ENCODE data around the gene EFNB1.

DNA sequence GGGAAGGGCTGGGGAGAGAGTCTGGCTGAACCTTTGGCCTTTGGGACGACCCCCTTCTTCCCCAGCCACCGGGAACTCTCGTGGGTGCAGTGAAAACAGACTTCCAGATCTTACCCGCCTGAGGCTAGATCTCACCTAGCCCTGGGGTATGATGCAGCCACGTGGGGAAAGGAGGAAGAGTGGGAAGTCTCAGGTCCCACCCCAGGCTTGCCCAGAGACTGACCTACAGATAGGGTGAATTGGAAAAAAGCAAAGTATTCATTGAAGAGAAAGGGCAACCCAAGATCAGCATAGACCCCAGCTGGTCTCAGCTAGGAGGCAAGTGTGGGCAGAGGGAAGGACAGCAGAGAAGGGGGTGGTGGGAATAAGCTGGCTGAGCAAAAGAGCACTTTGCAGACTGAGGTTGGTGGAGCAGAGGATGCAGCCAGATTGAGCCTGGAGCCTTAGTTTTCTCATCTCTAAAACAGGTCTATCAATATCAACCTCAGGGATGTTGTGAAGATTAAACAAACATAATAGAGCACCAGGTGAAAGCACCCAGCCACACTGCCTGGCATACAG lies 4.2 kb upstream of the EFNB1 start:
- TF ChIP-seq, protein P1, sequence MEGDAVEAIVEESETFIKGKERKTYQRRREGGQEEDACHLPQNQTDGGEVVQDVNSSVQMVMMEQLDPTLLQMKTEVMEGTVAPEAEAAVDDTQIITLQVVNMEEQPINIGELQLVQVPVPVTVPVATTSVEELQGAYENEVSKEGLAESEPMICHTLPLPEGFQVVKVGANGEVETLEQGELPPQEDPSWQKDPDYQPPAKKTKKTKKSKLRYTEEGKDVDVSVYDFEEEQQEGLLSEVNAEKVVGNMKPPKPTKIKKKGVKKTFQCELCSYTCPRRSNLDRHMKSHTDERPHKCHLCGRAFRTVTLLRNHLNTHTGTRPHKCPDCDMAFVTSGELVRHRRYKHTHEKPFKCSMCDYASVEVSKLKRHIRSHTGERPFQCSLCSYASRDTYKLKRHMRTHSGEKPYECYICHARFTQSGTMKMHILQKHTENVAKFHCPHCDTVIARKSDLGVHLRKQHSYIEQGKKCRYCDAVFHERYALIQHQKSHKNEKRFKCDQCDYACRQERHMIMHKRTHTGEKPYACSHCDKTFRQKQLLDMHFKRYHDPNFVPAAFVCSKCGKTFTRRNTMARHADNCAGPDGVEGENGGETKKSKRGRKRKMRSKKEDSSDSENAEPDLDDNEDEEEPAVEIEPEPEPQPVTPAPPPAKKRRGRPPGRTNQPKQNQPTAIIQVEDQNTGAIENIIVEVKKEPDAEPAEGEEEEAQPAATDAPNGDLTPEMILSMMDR (conservative IDR thresholded peaks at IDR 0.05; ENCODE audit: low read length) = no peak
- no peak for TF ChIP-seq EZH2phosphoT487 (IDR thresholded peaks at IDR 0.05; ENCODE audit: borderline replicate concordance, low read depth, low read length)

All from OCI-LY7 (cell line).